Measurements from ENCODE around the gene MOSMO.

The MOSMO gene

GRCh38 chr16:22014271-22014873 is 6.5 kb downstream of the MOSMO start:
- TF ChIP-seq FOXM1 (IDR thresholded peaks at IDR 0.05; ENCODE audit: borderline replicate concordance, low read depth) (no peak), ZBTB7A (IDR thresholded peaks at IDR 0.05; ENCODE audit: low read depth) (no peak), USF1 (IDR thresholded peaks at IDR 0.05) (no peak), YY1 (IDR thresholded peaks at IDR 0.05; ENCODE audit: low read depth) (no peak), RAD21 (IDR thresholded peaks at IDR 0.05; ENCODE audit: low read depth) (no peak), EP300 (IDR thresholded peaks at IDR 0.05; ENCODE audit: borderline replicate concordance) (no peak), TAF1 (IDR thresholded peaks at IDR 0.05; ENCODE audit: low read depth) (no peak), TCF12 (IDR thresholded peaks at IDR 0.05; ENCODE audit: low read depth) (no peak)
- TF ChIP-seq, protein P1, sequence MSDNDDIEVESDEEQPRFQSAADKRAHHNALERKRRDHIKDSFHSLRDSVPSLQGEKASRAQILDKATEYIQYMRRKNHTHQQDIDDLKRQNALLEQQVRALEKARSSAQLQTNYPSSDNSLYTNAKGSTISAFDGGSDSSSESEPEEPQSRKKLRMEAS (IDR thresholded peaks at IDR 0.05), result no peak
- TF ChIP-seq, protein P2, sequence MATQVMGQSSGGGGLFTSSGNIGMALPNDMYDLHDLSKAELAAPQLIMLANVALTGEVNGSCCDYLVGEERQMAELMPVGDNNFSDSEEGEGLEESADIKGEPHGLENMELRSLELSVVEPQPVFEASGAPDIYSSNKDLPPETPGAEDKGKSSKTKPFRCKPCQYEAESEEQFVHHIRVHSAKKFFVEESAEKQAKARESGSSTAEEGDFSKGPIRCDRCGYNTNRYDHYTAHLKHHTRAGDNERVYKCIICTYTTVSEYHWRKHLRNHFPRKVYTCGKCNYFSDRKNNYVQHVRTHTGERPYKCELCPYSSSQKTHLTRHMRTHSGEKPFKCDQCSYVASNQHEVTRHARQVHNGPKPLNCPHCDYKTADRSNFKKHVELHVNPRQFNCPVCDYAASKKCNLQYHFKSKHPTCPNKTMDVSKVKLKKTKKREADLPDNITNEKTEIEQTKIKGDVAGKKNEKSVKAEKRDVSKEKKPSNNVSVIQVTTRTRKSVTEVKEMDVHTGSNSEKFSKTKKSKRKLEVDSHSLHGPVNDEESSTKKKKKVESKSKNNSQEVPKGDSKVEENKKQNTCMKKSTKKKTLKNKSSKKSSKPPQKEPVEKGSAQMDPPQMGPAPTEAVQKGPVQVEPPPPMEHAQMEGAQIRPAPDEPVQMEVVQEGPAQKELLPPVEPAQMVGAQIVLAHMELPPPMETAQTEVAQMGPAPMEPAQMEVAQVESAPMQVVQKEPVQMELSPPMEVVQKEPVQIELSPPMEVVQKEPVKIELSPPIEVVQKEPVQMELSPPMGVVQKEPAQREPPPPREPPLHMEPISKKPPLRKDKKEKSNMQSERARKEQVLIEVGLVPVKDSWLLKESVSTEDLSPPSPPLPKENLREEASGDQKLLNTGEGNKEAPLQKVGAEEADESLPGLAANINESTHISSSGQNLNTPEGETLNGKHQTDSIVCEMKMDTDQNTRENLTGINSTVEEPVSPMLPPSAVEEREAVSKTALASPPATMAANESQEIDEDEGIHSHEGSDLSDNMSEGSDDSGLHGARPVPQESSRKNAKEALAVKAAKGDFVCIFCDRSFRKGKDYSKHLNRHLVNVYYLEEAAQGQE (IDR thresholded peaks at IDR 0.05; ENCODE audit: low read depth), result no peak

DNA sequence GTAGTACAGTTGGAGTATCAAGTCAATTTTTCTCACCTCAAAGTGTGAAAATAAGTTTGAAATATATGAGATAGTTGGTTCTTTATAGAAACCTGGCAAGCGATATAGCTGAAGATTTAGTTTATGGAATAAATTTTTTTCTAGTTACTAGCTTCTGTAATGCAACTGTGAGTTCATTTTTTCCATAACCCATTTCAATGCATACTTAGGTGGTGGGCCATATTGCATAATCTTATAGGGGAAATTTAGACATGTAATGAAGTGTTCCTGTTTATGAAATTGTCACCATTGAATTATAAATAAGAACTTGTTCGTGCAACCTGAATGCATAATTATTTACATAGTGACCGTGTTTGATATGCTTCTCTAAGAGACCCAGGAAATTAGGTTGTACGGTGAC is 9.0 kb downstream of the MOSMO start:
- TF ChIP-seq, protein P2 (IDR thresholded peaks at IDR 0.05; ENCODE audit: low read depth), result no peak
- TF ChIP-seq EP300 (IDR thresholded peaks at IDR 0.05; ENCODE audit: borderline replicate concordance) (no peak), TCF12 (IDR thresholded peaks at IDR 0.05; ENCODE audit: low read depth) (no peak), RAD21 (IDR thresholded peaks at IDR 0.05; ENCODE audit: low read depth) (no peak), USF1 (IDR thresholded peaks at IDR 0.05) (no peak), NFIC (IDR thresholded peaks at IDR 0.05) (no peak), ZBTB7A (IDR thresholded peaks at IDR 0.05; ENCODE audit: low read depth) (no peak), CEBPB (IDR thresholded peaks at IDR 0.05) (no peak), TAF1 (IDR thresholded peaks at IDR 0.05; ENCODE audit: low read depth) (no peak), TEAD4 (IDR thresholded peaks at IDR 0.05) (no peak), CREB1 (IDR thresholded peaks at IDR 0.05; ENCODE audit: low read depth) (no peak), EGR1 (IDR thresholded peaks at IDR 0.05) (no peak), FOXM1 (IDR thresholded peaks at IDR 0.05; ENCODE audit: borderline replicate concordance, low read depth) (no peak), YY1 (IDR thresholded peaks at IDR 0.05; ENCODE audit: low read depth) (no peak)
- TF ChIP-seq, protein P1 (IDR thresholded peaks at IDR 0.05), result no peak

DNA sequence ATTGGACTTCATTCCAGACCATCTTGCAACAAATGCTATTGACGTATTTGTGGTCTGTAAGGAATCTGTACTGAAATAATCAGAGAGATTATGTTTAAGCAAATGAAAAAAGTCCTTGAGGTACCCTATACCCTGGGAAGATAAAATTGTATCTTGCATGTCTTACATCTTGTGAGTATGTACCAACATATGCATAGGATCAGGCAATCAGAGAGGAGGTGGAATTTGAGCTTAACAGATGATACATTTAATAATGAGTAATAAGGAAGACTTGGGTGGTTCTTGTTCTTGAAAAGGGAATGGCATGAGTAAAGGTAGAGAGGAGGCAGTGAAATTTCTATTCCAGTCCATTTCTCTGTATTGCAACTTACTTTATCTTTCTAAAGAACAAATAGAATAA is 10.6 kb downstream of the MOSMO start:
- TF ChIP-seq NFIC (IDR thresholded peaks at IDR 0.05) (no peak), USF1 (IDR thresholded peaks at IDR 0.05) (no peak), ZBTB7A (IDR thresholded peaks at IDR 0.05; ENCODE audit: low read depth) (no peak), FOXM1 (IDR thresholded peaks at IDR 0.05; ENCODE audit: borderline replicate concordance, low read depth) (no peak), CEBPB (IDR thresholded peaks at IDR 0.05) (no peak)
- TF ChIP-seq, protein P2 (IDR thresholded peaks at IDR 0.05; ENCODE audit: low read depth), result no peak

GRCh38 chr16:22022151-22022550 is 14.2 kb downstream of the MOSMO start:
- TF ChIP-seq YY1 (IDR thresholded peaks at IDR 0.05; ENCODE audit: low read depth) (no peak), FOXM1 (IDR thresholded peaks at IDR 0.05; ENCODE audit: borderline replicate concordance, low read depth) (no peak), RAD21 (IDR thresholded peaks at IDR 0.05; ENCODE audit: low read depth) (no peak), TEAD4 (IDR thresholded peaks at IDR 0.05) (no peak), TCF12 (IDR thresholded peaks at IDR 0.05; ENCODE audit: low read depth) (no peak), USF1 (IDR thresholded peaks at IDR 0.05) (no peak), EGR1 (IDR thresholded peaks at IDR 0.05) (no peak), NFIC (IDR thresholded peaks at IDR 0.05) (no peak), ZBTB7A (IDR thresholded peaks at IDR 0.05; ENCODE audit: low read depth) (no peak), CREB1 (IDR thresholded peaks at IDR 0.05; ENCODE audit: low read depth) (no peak), TAF1 (IDR thresholded peaks at IDR 0.05; ENCODE audit: low read depth) (no peak), EP300 (IDR thresholded peaks at IDR 0.05; ENCODE audit: borderline replicate concordance) (no peak), CEBPB (IDR thresholded peaks at IDR 0.05) (no peak)
- TF ChIP-seq, protein P2 (IDR thresholded peaks at IDR 0.05; ENCODE audit: low read depth), result no peak
- TF ChIP-seq, protein P1 (IDR thresholded peaks at IDR 0.05), result no peak
